NCI-H2196 treated with DMSO at 0.1 percent for 48 hours (cell line): ENCODE results near the gene ICA1.

Experiments
- DNase-seq: peaks from one replicate; lab custom pipeline; 2025; ENCODE audit not compliant: unreplicated experiment; lab: John Stamatoyannopoulos, UW

The ICA1 gene

DNA sequence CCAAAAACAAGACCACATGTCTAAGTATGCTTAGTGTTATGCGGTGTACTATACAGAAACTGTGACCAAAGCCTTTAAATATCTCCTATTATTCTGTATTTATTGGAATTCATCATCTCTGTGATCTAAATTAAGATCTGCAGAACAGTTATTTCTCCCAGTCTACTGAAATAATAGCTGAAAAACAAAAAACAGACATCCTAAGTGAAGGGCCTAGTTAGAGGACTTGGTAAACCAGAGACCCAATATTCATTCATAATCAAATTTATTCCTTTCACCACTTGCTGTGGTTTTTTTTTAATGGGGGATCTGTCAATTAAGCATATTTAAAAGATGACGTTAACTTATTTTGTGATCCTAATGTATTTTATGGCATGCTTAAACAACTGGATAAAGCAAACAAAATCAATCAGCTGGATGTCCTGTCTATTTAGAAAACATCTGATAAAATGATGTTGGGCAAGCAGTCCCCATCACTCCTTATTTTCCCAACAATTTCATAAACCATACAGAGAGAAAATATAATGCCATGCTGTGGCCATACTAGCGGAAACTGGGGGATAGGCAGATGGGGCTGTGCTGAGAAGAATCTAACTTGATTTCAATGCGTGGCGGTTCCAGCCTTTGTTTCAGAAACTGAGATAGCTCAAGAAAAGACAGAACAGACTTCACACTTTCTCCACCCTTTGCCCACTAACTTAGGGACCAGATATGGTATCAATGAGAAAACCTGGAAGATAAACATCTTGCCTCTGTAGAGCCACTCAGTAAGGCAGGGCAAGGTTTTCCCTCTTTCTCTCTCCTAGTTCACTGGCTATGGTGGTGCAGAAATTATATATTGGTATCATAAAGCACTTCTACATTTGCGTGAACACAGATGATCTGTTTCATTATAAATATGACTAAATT, 32.9 kb downstream of the ICA1 start:
- DNase-seq, result no peak

DNA sequence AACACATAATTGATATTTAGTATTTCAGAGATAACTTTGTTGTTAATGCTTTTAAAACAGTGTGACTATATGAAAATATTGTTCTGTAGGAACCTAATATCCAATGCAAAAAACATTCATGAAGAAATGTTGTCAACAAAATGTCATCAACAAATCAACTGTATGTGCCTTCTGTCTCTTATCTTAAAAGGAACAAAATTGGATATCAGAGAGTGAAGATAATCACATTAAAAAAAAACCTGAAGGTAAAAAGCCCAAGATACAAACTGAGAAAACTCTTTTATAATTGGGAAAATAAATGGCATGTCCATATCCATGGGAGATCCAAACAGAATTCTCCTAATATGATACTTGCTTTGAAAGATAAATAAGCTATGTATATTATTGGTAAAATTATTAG, 33.9 kb downstream of the ICA1 start:
- DNase-seq, result no peak

DNA sequence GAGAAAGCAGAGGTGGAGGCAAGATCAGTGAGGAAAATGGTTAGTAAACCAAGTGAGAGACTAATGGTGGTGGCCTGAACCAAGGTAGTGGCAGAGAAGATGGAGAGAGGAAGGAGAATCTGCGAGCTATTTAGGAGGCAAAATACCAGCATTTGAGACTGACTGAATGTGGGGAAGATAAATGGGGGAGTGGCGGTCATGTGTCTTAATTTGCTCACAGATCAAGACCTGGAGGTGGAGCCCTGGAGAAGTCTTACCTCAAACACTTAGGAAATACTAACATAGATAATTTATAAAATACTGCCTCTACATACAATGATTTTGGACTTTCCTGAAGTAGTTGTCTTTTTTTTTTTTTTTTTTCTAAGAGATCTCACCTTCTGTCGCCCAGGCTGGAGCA, 34.7 kb downstream of the ICA1 start:
- no peak for DNase-seq

DNA sequence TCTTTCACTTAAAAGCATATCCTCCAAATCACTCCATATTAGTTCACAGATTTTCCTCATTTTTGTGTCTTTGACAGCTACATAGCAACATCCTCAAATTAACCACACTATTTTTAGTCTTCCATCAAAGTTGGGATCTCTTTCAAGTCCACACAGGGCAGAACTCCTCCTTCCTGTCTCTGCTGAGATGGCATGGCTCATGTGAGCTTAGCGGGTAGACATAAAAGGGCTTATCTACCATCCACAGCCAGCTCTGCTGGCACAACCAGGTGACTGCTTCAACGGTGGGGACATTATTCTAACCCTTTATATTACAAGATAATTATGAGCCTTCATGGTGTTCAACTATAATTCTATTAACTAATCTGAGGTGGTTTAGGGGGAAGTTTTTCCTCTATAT, 35.5 kb downstream of the ICA1 start:
- no peak for DNase-seq

DNA sequence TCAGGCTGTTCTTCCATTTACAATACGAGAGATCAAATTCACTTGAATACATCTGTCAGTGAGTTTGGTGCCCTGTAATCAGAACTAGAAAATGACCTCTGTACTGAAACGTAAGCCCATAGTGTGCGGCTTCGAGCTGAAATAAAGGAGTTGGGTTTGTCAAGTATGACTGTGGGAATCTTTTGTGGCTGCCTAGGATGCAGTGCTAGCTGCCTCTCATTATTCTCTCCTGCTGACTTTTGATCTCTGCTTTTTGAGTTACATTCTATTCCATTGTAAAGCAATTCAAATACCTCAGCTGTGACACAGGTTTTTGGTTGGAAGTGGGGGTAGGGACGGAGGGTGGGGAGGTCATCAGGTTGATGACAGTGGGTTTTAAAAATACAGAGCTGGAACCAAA, 40.4 kb downstream of the ICA1 start:
- DNase-seq, result no peak

DNA sequence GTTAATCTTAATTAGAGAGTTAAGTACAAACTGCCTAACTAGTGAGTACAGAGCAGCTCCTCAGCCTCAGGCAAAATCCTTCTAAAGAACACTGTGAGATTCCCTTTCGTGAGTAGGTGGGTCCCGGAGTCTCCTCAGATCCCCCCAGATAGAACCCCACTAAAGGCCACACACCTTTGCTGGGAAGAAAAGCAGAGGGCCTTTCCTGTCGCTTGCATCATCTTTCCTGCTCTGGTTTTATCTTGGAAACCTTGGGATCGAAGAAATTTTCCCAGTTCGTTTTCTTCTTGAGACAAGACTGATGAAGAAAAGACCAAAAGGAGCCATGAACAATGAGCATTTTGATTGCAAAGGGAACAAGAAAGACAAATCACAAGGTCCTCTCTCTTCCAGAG, 40.9 kb downstream of the ICA1 start:
- DNase-seq, result no peak

DNA sequence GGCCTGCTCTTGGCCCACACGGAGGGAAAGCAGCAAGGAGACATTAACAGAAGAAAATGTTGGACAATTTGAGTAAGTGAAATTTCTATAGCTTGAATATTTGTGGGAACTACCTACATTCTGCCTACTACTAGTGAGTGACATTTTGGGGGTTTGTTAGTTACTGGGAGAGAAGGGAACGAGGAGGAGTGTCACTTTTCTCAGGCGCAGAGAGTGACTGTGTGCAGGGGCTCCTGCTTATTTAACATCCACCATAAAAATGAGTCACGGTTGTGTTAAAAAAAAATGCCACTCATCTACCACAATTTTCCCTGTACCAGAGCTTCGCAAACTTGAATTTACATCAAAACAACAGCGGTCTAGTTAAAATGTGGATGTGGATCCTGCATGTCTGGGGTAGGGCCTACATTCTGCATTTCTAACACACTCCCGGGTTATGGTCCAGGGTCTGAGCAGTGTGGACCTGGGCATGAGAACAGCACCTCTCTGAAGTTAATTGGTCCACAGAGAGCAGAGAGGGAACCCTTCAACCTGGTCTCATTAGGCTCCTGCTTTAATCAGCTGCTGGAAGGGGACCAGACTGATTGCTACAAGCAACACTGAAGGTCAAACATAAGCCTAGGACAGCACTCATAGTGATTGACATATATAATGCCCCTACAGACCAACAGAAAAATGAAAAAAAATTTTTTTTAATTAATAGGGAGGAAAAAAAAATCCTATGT, 41.4 kb downstream of the ICA1 start:
- DNase-seq, result no peak

DNA sequence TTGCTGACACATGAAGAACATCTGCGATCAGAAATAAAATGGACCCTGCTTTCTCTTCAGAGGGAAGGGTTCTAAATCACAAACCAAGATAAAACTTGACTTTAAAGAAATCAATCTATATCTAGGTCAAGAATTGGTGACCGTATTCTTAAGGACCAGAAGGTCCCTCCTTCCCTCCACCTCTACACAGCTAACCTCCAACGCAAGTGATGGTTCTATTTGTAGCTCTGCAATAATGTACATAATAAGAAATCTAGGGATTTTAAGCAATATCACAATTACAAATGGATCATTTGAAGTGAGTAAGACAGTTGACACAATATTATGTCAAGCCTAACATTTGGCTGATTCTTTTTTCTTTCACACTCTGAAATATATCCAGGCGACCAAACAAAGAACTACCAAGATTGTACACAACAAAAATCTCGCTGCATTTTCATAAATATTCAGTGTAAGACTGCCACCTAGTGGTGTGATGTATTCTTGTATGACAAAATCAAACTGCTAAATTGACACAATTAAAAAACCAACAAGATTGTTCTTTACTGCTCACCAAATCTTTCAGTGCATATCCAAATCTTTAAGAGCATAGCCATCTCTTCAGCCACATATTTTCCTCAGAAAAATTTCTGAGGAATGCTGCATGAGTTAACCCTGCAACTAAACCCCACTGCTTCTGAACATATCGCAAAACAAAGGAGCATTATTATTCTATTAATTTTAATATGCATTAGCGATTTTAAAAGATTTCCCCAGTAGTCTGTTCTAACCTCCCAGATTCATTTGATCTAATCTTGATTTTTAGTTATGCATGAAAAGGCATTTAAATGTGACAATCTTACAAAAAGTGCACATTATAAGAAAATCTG, 44.5 kb downstream of the ICA1 start:
- peak; percentile 65 for DNase-seq

DNA sequence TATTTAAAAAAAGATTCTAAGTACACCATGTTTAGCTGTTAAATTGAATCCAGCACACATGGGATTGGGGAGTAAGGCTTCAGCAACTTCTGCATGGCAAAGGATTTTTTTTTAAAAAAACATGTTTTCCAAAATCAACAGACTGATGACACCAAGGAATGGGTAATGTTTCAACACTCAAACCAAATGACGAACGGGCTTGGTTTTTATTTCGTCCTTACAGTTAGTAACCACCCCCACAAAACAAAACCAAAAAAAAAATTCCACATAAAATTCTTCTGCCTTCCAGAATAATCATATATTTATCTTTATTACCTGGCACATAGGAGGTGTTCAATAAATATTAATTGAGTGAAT, 45.7 kb downstream of the ICA1 start:
- DNase-seq, result no peak

DNA sequence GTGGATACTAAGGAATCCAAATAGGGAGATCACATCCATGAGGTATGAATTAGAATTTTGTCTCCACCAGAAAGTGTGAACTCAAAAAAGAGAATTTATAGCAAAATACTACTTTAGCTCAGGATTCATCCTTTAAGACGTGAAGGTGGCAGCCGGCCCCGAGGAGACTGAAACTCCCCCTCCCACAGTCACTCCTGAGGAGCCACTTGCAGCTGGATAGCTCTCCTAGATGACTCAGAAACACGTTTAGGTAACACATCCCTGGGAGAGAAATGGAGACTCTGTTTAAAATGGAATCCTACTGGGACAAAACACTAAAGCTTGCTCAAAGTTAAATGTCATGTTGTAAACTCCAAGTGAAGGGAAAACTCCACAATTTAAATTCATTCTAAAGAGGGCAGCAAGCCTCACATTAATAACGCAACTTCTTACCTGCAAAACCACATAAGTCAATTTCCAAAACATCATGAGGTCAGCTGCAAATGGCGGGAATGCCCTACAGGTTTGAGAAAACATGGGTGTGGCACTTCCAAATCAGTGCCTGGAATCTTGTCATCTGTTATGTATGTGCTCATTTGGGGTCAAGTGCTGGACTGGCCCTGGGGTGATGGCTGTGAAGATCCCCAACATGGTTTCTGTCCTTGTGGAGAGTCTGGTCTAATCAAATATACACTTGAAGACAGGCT, 46.2 kb downstream of the ICA1 start:
- no peak for DNase-seq

DNA sequence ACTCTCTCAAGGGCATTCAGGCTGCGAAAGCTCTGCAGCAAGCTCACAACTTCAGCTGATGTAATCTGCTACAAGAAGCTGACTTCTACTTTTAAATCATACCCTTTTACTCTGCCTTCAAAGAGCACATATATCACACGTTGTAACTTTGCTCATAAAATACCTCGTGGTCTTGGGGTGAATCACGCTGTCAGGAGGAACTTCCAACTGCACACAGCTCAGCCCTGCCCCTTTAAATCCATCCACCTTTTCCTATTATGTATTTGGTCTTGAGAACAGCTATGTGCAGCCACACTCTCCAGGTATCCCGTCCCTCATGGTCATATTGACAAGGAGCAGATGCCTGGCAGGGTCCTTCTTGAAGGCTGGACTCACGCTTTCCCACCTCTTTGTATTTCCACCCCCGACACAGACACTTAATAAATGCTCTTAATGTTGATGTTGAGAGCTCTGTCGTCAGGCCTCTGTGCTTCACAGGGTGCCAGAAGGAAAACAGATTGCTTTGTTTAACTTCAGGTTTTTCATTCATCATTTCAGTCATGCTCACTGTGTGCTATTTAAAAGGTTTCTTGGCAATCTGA, 47.6 kb downstream of the ICA1 start:
- DNase-seq, result no peak

DNA sequence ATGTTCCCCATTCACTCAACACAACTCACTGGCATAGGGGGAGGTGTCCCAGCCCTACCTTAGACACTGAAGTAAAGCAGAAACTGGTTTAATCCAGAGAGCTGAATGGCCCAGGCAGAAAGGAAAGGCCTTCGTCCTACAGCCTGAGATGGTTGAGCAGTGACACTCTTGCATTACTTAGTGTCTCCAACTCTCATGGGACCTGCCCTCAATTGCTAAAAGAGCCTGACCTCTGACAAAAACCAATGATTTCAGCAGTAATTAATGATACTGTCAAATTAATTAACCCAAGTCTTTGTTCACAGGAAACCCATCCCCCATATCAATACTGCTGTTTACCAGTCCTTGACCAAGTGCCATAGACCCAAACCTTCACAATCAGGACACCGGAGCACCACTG, 48.6 kb downstream of the ICA1 start:
- DNase-seq, result no peak

DNA sequence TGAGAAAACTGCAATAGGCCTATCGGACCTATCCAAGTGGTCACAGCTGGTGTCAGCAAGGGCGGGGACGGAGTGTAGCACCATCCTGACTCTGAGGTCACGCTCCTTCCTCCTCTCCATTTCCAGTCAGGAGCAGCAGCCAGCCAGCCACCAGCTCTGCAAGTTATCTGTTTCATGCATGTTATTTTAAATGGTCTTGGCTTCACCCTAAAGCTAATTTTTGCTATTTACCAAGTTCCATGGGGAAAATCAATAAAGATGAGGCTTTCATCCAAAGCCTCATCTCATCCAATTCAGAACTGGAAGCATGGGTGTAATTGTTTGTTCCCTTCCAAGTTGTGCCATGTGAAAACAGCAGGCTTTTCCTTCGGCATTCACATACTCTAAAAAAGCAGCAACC, 49.3 kb downstream of the ICA1 start:
- peak; percentile 12 for DNase-seq

DNA sequence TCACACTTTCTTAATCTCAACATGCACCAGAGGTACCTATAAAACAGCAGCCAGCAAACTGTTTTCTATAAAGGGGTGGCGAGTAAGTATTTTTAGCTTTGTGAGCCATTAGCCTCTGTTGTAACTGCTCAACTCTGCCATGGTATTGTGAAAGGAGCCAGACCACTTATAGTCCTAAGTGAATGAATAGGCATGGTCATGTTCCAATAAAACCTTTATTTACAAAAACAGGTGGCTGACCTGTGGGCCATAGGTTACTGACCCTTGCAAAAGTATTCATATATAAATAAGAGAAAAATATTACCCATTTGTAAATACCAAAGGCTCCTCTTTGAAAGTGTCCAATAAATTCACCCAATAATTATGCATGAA, 50.3 kb downstream of the ICA1 start:
- DNase-seq, result no peak

DNA sequence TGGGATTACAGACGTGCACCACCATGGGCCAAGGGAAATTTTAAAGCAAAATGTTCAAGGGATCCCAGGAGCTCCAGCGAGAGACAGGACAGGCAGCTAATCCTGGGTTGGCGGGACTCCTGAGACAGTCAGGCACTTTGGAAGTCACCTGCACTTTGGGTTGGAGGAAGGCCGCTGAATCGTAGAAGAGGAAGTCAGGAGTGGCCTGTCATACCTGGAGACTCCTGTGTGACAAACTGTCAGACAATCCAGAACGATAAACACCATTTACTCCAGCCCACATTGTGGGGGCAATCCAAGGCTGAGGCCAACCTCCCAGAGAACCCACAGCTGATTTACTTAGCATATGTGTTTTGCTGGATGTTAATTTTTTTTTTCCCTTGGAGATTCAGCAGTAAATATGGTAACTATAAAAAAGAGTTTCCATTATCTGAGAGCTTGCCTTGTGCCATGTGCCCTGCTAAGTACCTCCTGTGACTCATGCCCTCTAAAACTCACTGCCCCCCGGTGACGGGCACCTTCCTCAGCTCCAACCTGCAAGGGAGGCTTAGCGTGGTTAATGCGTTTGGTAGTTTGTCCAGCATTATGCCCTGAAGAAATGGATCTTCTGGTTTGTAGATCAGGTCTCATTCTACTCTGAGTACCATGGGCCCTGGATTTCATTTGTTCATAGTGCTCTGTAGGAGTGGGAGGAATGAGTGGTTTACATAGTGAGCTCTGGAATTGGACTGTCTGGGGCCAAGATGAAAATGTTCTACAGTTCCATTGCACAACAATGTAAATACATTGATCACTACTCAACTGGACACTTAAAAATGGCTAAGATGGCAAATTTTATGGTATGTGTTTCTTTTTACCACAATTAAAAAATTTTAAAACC, 50.9 kb downstream of the ICA1 start:
- DNase-seq, result no peak

DNA sequence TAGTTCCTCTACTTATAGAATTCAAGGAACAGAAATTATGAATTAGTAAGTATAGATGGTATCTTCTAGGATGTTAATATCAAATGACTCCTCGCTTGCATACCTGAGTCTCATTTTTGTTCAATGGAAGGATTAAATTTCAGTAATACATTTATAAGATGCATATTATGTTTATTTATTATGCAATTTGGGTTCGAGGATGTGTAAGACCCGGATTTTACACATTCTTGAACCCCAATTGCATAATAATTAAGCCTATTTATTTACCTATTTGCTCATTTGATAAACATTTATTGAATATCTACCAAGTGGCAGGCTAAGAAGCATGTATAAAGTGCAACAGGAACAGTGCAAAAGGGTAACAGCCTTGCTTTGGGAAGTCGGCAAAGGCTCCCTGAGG, 52.6 kb downstream of the ICA1 start:
- DNase-seq, result no peak

DNA sequence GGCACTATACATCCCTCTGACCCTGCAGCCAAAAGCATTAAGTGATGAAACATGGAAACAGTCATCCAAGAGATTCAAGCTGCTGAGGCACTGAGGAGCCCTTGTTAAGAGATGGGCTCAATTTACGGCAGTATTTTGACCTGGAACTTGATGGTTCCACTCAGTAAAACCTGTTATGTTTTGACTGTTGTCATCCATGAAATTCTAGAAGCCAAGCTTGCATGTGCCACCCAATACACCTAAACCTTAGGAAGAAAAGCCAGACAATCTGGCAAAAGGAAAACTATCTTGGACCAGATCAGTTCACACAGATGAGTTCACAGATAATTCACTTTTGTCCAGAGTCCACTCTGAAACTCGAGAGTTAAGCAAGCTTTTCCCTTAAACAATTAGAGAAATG, 53.2 kb downstream of the ICA1 start:
- no peak for DNase-seq

DNA sequence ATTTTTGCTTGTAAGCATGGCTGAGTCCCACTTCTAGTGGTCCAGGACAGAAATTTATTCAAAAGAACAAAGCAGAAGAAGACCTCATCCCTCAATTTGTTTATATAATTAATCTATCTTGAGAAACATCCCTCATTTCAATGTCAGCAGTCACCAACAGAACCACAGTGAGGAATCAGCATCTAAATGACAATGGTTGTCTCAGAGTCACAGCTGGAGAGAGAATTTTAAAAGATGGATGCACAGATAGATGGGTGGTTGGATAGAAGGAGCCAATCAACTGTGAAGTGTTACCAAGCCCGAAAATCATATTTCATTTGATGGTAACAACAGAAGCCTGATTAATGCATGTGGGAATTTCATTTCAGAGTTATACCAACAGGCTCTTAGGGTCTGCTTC, 55.0 kb downstream of the ICA1 start:
- no peak for DNase-seq

DNA sequence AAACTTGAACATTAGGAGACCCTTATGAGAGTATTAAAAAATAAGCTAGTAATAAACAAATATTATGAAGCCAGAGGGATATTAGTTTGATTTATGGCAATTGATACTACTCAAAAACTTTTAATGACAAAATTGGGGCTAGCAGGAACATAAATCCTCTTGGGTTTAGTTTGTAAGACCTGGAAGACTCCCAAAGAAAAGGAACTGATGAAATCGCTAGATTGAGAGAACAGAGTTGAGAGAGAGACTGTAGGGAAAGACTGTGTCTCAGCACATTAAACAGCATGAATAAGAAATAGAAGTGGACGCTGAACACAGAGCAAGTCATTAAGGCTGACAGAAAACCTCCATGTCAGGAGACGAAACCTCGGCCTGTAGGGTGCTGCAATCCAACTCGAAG, 56.4 kb downstream of the ICA1 start:
- DNase-seq, result no peak

DNA sequence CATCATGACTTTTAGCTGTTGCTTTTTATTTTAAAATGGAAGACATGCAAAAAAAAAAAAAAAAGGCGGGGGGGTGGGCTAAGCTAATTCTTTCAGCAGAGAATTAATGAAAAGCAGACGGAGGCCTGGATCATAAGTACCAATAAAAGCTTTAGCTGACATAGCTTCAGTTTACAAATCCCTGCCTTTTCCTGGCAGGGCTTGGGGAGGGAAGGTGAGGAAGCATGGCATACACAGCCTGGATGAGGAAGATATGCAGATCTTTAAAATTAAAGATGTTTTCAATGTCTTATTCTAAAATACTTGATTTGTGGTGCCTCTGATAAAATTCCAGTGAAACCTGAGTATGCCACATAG, 57.0 kb downstream of the ICA1 start:
- no peak for DNase-seq
